H54 (cell line): ENCODE measurements around the gene PROSER3.

ENCODE experiments used
- DNase-seq: peaks from one replicate; pipeline ENCODE4 v3.0.0; 2011; ENCODE audit warnings: low spot score, mixed read lengths; ENCODE audit not compliant: insufficient read length
- FAIRE-seq: peaks from 3 replicates; lab custom pipeline; 2011; peaks lifted over from hg19 to GRCh38; lab: Jason Lieb, UNC
- POLR2A ChIP-seq: IDR thresholded peaks from 2 replicates; pipeline ENCODE4 v1.6.1; 2011; ENCODE audit warnings: low read depth, mild to moderate bottlenecking, low read length

Gene PROSER3

GRCh38 chr19:35729021-35729420 lies 29.0 kb upstream of the PROSER3 start:
- TF ChIP-seq POLR2A: no peak

GRCh38 chr19:35729763-35730162 lies 28.2 kb upstream of the PROSER3 start:
- TF ChIP-seq POLR2A: no peak
- FAIRE-seq: no peak

More at GRCh38 chr19:35729021-35729420, 29.0 kb upstream of the PROSER3 start:
- FAIRE-seq (no peak), DNase-seq (no peak)

GRCh38 chr19:35730326-35730725 lies 27.6 kb upstream of the PROSER3 start:
- FAIRE-seq (no peak), DNase-seq (no peak)
- TF ChIP-seq POLR2A: no peak

More at GRCh38 chr19:35729763-35730162, 28.2 kb upstream of the PROSER3 start:
- DNase-seq: no peak

GRCh38 chr19:35731353-35731752 lies 26.6 kb upstream of the PROSER3 start:
- DNase-seq (no peak), FAIRE-seq (no peak)
- TF ChIP-seq POLR2A: no peak

- FAIRE-seq (no peak), DNase-seq (no peak)
- TF ChIP-seq POLR2A: no peak
Observed at GRCh38 chr19:35731779-35732405, 26.1 kb upstream of the PROSER3 start.

GRCh38 chr19:35732540-35733179 lies 25.3 kb upstream of the PROSER3 start:
- DNase-seq (no peak), FAIRE-seq (no peak)
- TF ChIP-seq POLR2A: no peak

GRCh38 chr19:35733180-35734125 lies 24.5 kb upstream of the PROSER3 start:
- DNase-seq (no peak), FAIRE-seq (no peak)
- no peak for TF ChIP-seq POLR2A

GRCh38 chr19:35734273-35734672 lies 23.7 kb upstream of the PROSER3 start:
- DNase-seq (no peak), FAIRE-seq (no peak)
- TF ChIP-seq POLR2A: no peak

GRCh38 chr19:35734889-35735288 lies 23.1 kb upstream of the PROSER3 start:
- DNase-seq (no peak), FAIRE-seq (no peak)
- TF ChIP-seq POLR2A: no peak

GRCh38 chr19:35736913-35737886 lies 20.8 kb upstream of the PROSER3 start:
- FAIRE-seq (no peak), DNase-seq (no peak)
- TF ChIP-seq POLR2A: no peak

- no peak for DNase-seq
- FAIRE-seq: no peak
- no peak for TF ChIP-seq POLR2A
Observed at GRCh38 chr19:35738021-35738886, 19.7 kb upstream of the PROSER3 start.

GRCh38 chr19:35738887-35739229 lies 19.1 kb upstream of the PROSER3 start:
- no peak for TF ChIP-seq POLR2A
- no peak for FAIRE-seq
- no peak for DNase-seq
